ENCODE measurements around the gene KCNMA1. TPM values are rescaled to one million over a fixed set of nuclear protein-coding genes. Genes with fewer than 3 reads are reported as not detected.

The KCNMA1 gene
- total RNA-seq, 4 donors from 2014 or later, result 66.8 to 96.5 (median 78.9) TPM

DNA sequence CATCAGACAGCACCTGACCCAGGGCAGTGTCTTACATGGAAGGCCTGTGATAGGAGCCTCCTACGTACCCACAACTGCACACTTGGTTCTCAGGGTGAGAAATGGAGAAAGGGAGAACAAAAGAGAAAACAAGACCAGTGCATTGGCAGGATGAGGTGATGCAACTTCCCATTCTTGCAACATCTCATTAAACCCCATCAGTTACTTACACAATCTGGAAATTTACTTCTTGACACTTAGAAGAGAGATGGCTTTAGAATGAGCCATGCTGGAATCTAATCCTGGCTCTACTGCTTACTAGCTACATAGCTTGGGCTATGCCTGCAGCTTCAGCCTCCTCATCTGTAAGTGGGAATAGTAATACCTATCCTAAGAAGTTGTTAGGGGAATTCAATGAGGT lies 391.7 kb downstream of the KCNMA1 start:
- in situ Hi-C loops (cut with MboI; ENCODE audit: low sequenced_read_pairs in 4 of 4), result no loop called here
- Histone ChIP-seq H3K36me3 (no peaks in the 10 kb centered on the region), H3K4me3 (no peak overlapping the region), H3K27ac (no peak overlapping the region), H3K27me3 (no peaks in the 10 kb centered on the region), H3K9me3 (no peaks in the 10 kb centered on the region), H3K4me1 (peaks cover 16 to 22% of the 10 kb centered on the region in 2 donors)
- TF ChIP-seq, protein P1, sequence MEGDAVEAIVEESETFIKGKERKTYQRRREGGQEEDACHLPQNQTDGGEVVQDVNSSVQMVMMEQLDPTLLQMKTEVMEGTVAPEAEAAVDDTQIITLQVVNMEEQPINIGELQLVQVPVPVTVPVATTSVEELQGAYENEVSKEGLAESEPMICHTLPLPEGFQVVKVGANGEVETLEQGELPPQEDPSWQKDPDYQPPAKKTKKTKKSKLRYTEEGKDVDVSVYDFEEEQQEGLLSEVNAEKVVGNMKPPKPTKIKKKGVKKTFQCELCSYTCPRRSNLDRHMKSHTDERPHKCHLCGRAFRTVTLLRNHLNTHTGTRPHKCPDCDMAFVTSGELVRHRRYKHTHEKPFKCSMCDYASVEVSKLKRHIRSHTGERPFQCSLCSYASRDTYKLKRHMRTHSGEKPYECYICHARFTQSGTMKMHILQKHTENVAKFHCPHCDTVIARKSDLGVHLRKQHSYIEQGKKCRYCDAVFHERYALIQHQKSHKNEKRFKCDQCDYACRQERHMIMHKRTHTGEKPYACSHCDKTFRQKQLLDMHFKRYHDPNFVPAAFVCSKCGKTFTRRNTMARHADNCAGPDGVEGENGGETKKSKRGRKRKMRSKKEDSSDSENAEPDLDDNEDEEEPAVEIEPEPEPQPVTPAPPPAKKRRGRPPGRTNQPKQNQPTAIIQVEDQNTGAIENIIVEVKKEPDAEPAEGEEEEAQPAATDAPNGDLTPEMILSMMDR (IDR thresholded peaks at IDR 0.05 in 4 of 5, conservative IDR thresholded peaks at IDR 0.05 in 1 of 5), result no peak
- no peak for TF ChIP-seq POLR2A (IDR thresholded peaks at IDR 0.05)
- ATAC-seq (no peak), DNase-seq (no peak)
- intact Hi-C loops (cut with DNase I; ENCODE audit: low total_unique reads), result no loop called here

DNA sequence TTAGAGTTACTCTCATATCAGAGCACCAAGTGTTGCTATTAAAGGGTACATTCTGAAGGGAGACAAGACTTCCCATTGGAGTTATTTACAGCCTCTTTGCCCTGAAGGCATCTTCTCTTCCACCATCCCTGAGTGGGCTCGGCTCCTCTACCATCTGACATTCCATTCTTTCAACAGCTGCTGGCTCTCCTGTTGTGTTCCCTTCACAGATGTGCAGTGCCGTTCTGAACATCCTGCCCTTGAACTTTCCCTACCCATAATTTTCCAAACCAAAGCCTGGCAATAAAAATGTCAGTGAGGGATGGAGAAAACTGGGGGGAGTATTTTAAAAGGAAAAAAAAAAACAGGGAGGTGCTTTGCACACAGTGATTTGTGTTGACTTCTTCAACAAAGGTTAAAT lies 392.9 kb downstream of the KCNMA1 start:
- Histone ChIP-seq H3K27ac (no peak overlapping the region), H3K27me3 (no peaks in the 10 kb centered on the region), H3K4me1 (peaks cover 28 to 33% of the 10 kb centered on the region in 2 donors), H3K36me3 (no peaks in the 10 kb centered on the region), H3K4me3 (no peak overlapping the region), H3K9me3 (no peaks in the 10 kb centered on the region)
- ATAC-seq (no peak), DNase-seq (no peak)
- TF ChIP-seq, protein P1 (IDR thresholded peaks at IDR 0.05 in 4 of 5, conservative IDR thresholded peaks at IDR 0.05 in 1 of 5), result no peak
- no peak for TF ChIP-seq POLR2A (IDR thresholded peaks at IDR 0.05)
- in situ Hi-C loops (cut with MboI; ENCODE audit: low sequenced_read_pairs in 4 of 4) (no loop called here), intact Hi-C loops (cut with DNase I; ENCODE audit: low total_unique reads) (no loop called here)

DNA sequence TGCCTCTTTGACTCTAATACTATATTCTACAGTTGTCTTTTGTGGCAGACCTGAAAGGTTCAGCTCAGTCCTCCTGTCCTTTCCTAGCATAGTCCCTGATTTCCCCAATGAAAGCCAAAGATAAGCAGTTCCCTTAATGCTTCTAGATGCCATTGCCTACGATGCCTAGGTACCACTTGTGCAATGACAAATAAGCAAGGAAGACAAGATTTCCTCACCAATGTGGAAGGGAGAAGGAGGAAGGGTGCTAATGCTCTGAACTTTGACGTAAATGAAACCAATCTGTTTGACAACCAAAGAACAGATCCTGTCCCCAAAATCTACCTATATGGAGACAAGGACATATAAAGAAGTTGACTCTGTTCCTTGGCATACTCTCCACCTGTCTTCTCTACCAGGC lies 393.3 kb downstream of the KCNMA1 start:
- H3K27ac ChIP-seq, result no peak overlapping the region
- no peaks in the 10 kb centered on the region for H3K27me3 ChIP-seq
- H3K4me3 ChIP-seq, result no peak overlapping the region
- H3K36me3 ChIP-seq, result no peaks in the 10 kb centered on the region
- TF ChIP-seq POLR2A (IDR thresholded peaks at IDR 0.05), result no peak
- TF ChIP-seq, protein P1 (IDR thresholded peaks at IDR 0.05 in 4 of 5, conservative IDR thresholded peaks at IDR 0.05 in 1 of 5), result no peak
- in situ Hi-C loops (cut with MboI; ENCODE audit: low sequenced_read_pairs in 4 of 4), result no loop called here
- peaks cover 33 to 37% of the 10 kb centered on the region in 2 donors for H3K4me1 ChIP-seq
- ATAC-seq, result no peak
- no peak for DNase-seq
- intact Hi-C loops (cut with DNase I; ENCODE audit: low total_unique reads), result no loop called here
- no peaks in the 10 kb centered on the region for H3K9me3 ChIP-seq

DNA sequence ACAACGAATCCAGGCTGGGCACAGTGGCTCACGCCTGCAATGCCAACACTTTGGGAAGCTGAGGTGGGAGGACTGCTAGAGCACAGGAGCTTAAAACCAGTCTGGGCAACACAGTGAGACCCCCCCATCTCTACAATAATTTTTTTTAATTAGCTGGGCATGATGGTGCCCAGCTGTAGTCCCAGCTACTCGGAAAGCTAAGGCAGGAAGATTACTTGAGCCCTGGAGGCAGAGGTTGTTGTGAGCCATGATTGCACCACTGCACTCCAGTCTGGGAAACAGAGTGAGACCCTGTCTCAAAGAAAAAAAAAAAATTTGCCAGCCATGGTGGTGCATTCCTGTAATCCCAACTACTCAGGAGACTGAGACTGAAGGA lies 396.3 kb downstream of the KCNMA1 start:
- TF ChIP-seq, protein P1 (IDR thresholded peaks at IDR 0.05 in 4 of 5, conservative IDR thresholded peaks at IDR 0.05 in 1 of 5), result no peak
- TF ChIP-seq POLR2A (IDR thresholded peaks at IDR 0.05), result no peak
- no peak for DNase-seq
- H3K4me3 ChIP-seq, result no peak overlapping the region
- intact Hi-C loops (cut with DNase I; ENCODE audit: low total_unique reads) (no loop called here), in situ Hi-C loops (cut with MboI; ENCODE audit: low sequenced_read_pairs in 4 of 4) (no loop called here)
- H3K9me3 ChIP-seq, result no peaks in the 10 kb centered on the region
- no peaks in the 10 kb centered on the region for H3K36me3 ChIP-seq
- peak overlapping the region in 1 of 4 donors; percentile 9 for H3K27ac ChIP-seq
- ATAC-seq, result no peak
- no peaks in the 10 kb centered on the region for H3K27me3 ChIP-seq
- peaks cover 51 to 53% of the 10 kb centered on the region in 2 donors for H3K4me1 ChIP-seq

DNA sequence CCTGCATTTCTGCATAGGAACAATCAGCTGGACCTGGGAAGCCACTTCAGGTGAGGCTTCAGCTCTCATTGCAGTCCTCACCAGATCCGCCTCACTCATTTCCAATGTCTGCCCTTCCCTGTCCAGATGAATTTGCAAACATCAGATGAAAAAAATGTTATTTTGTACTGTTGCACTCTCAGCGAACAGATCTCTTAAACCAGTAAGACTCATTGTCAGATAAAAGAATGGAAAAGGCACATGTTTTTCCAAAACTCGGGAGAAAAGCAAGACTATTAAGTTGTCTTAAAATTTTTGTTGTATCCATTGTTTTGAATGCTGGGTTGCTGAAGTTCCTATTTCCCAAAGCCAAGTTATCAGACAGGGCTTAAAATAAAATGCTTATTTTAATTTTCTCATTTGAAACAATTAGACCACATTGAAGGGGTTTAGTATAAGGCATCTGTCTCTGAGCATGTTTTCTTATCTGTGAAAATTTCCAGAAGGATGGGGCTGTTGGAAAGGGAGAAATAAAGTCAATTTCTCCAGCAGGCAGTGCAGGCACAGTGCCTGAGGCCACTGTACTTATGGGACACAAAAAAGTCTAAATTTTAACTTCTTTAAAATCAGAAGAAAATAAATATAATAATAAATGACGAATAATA lies 396.8 kb downstream of the KCNMA1 start:
- ATAC-seq, result no peak
- Histone ChIP-seq H3K4me3 (no peak overlapping the region), H3K27ac (peak overlapping the region in 2 of 4 donors; percentile 9 to 17), H3K9me3 (no peaks in the 10 kb centered on the region), H3K4me1 (peaks cover 51 to 53% of the 10 kb centered on the region in 2 donors), H3K36me3 (no peaks in the 10 kb centered on the region), H3K27me3 (no peaks in the 10 kb centered on the region)
- intact Hi-C loops (cut with DNase I; ENCODE audit: low total_unique reads) (no loop called here), in situ Hi-C loops (cut with MboI; ENCODE audit: low sequenced_read_pairs in 4 of 4) (no loop called here)
- no peak for TF ChIP-seq POLR2A (IDR thresholded peaks at IDR 0.05)
- TF ChIP-seq, protein P1 (IDR thresholded peaks at IDR 0.05 in 4 of 5, conservative IDR thresholded peaks at IDR 0.05 in 1 of 5), result no peak
- DNase-seq, result no peak
